ENCODE data around the gene GNA14.

GRCh38 chr9:77563174-77563573 lies 84.9 kb downstream of the GNA14 start:
- TF ChIP-seq POLR2A (IDR thresholded peaks at IDR 0.05) (no peak), POLR2AphosphoS5 (IDR thresholded peaks at IDR 0.05) (no peak)
- TF ChIP-seq, protein P1, sequence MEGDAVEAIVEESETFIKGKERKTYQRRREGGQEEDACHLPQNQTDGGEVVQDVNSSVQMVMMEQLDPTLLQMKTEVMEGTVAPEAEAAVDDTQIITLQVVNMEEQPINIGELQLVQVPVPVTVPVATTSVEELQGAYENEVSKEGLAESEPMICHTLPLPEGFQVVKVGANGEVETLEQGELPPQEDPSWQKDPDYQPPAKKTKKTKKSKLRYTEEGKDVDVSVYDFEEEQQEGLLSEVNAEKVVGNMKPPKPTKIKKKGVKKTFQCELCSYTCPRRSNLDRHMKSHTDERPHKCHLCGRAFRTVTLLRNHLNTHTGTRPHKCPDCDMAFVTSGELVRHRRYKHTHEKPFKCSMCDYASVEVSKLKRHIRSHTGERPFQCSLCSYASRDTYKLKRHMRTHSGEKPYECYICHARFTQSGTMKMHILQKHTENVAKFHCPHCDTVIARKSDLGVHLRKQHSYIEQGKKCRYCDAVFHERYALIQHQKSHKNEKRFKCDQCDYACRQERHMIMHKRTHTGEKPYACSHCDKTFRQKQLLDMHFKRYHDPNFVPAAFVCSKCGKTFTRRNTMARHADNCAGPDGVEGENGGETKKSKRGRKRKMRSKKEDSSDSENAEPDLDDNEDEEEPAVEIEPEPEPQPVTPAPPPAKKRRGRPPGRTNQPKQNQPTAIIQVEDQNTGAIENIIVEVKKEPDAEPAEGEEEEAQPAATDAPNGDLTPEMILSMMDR (IDR thresholded peaks at IDR 0.05): no peak

All from breast epithelium (tissue), 3 donors.